ENCODE results near the gene CLBA1.

Gene CLBA1

DNA sequence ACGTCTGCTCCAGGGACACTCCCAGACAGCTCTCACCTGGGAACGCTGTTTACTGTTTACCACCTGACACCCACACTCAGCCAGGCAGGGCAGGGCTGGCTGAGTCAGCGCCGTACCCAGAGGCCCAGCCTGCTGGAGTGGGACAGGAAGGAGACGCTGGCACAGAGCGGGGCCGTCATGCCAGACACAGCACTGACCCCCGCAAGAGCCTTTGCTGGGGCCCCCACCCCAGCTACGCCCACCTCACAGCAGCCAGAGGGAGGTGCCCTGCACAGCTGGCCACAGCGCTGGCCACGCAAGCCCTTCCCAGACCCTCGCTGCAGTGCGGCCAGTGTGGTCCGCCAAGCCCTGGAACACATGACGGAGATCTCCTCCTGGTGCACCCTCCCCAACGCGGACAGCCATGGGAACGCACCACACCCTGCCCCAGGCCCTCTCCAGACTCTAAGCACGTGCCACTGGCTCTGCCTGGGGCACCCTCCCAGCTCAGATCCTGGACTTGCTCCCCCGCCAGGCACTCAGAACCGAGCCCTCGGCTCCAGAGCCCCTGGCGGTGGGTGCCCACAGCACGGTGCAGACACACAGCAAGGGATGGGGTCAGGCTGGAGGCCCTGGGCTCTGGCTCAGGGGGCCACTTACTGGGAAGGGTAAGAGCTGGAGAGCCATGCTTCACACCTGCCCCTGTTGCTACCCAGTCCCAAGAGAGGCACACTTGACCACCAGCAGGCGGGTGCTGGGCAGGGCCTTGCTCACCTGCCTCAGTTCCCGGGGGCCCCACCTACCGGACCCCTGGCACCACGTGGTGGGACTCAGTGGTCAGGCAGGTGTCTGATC lies 13.1 kb upstream of the CLBA1 start:
- H3K36me3 ChIP-seq (ENCODE audit: insufficient read depth, low read length), result no peaks in the 10 kb centered on the region
- H3K4me3 ChIP-seq (ENCODE audit: low read length), result peak overlapping the region; percentile 54
- H3K9me3 ChIP-seq (replicated peaks; ENCODE audit: low read length), result no peaks in the 10 kb centered on the region
- no peaks in the 10 kb centered on the region for H3K27me3 ChIP-seq (ENCODE audit: control insufficient read depth, insufficient read depth, low read length)
- H3K4me2 ChIP-seq (ENCODE audit: low read length), result peak overlapping the region; percentile 79
- H3K9ac ChIP-seq (ENCODE audit: low read depth, low read length), result peak overlapping the region; percentile 78
- H3K4me1 ChIP-seq (ENCODE audit: control insufficient read depth, insufficient read depth, low read length), result peaks cover 91% of the 10 kb centered on the region

DNA sequence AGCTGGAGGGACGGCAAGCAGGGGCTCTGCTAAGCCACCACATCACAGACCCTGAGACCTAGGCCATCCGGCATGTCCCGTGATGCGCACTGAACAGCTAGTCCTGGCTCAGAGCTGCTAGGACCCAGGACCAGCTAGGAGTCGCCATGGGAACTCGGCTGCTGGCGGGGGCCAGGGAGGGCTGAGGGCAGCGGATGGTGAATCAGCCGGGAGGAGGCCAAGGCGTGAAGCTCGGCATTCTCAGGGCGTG lies 12.5 kb upstream of the CLBA1 start:
- Histone ChIP-seq H3K4me3 (ENCODE audit: low read length) (peak overlapping the region; percentile 54), H3K4me2 (ENCODE audit: low read length) (peak overlapping the region; percentile 79), H3K9me3 (replicated peaks; ENCODE audit: low read length) (no peaks in the 10 kb centered on the region), H3K9ac (ENCODE audit: low read depth, low read length) (peak overlapping the region; percentile 78), H3K36me3 (ENCODE audit: insufficient read depth, low read length) (no peaks in the 10 kb centered on the region), H3K4me1 (ENCODE audit: control insufficient read depth, insufficient read depth, low read length) (peaks cover 91% of the 10 kb centered on the region), H3K27me3 (ENCODE audit: control insufficient read depth, insufficient read depth, low read length) (no peaks in the 10 kb centered on the region)

DNA sequence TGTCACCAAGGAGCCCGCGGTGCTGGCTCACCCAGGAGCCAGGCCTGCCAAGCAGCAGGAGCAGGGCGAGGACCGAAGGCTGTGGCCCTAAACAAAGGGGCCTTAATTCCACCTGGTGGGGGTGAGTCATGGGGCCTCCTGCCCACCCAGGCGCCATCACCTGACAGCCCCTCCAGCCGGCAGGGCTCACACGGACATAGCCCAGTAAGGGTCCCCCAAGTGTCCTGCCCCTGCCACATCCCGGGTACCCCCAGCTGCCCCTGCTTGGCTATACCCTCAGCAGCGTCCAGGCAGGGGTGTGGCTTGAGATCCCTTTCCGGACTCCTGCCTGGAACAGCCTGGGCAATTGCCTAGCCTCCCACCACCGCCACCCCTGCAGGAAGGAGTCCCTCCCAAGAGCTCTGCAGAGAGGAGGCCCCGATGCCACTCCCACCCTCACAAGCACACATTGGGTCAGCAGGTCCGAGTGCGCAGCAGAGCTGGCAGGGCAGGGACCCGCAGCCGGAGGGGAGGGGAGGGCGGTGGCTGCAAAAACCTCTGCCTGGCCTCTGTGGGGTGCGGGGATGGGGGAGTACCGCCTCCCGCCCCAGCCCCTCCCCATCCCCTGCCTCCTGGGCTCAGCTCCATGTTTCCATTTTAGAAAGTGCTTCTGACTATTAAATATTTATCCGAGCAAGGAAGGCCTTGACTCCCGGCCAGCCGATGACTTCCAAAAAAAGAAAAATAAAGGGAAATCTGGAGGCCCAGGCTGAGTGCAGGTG lies 12.0 kb upstream of the CLBA1 start:
- Histone ChIP-seq H3K9ac (ENCODE audit: low read depth, low read length) (peak overlapping the region; percentile 62), H3K4me2 (ENCODE audit: low read length) (peak overlapping the region; percentile 79), H3K27me3 (ENCODE audit: control insufficient read depth, insufficient read depth, low read length) (no peaks in the 10 kb centered on the region), H3K4me3 (ENCODE audit: low read length) (peak overlapping the region; percentile 56), H3K9me3 (replicated peaks; ENCODE audit: low read length) (no peaks in the 10 kb centered on the region), H3K36me3 (ENCODE audit: insufficient read depth, low read length) (no peaks in the 10 kb centered on the region), H3K4me1 (ENCODE audit: control insufficient read depth, insufficient read depth, low read length) (peaks cover 88% of the 10 kb centered on the region)

DNA sequence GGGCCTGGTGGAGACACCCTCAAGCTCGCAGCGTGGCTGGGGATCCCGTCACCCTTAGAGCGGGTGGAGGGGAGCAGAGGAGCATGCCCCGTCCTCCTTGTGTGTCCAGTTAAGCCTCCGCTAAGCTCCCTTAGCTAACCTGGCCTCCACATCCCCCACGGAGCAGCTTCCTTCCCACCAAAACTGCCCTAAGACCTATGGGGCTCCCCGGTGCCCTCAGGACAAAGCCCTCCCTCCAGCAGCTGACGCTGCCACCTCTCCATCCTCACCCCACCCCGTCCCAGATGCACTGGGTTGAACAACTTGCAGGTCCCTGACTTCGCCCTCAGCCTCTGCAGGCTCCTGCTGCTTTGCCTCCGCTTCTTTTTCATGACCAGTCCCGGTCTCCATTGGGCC lies 11.4 kb upstream of the CLBA1 start:
- H3K36me3 ChIP-seq (ENCODE audit: insufficient read depth, low read length), result no peaks in the 10 kb centered on the region
- no peaks in the 10 kb centered on the region for H3K27me3 ChIP-seq (ENCODE audit: control insufficient read depth, insufficient read depth, low read length)
- peak overlapping the region; percentile 79 for H3K4me2 ChIP-seq (ENCODE audit: low read length)
- peaks cover 83% of the 10 kb centered on the region for H3K4me1 ChIP-seq (ENCODE audit: control insufficient read depth, insufficient read depth, low read length)
- no peak overlapping the region for H3K4me3 ChIP-seq (ENCODE audit: low read length)
- no peak overlapping the region for H3K9ac ChIP-seq (ENCODE audit: low read depth, low read length)
- no peaks in the 10 kb centered on the region for H3K9me3 ChIP-seq (replicated peaks; ENCODE audit: low read length)

DNA sequence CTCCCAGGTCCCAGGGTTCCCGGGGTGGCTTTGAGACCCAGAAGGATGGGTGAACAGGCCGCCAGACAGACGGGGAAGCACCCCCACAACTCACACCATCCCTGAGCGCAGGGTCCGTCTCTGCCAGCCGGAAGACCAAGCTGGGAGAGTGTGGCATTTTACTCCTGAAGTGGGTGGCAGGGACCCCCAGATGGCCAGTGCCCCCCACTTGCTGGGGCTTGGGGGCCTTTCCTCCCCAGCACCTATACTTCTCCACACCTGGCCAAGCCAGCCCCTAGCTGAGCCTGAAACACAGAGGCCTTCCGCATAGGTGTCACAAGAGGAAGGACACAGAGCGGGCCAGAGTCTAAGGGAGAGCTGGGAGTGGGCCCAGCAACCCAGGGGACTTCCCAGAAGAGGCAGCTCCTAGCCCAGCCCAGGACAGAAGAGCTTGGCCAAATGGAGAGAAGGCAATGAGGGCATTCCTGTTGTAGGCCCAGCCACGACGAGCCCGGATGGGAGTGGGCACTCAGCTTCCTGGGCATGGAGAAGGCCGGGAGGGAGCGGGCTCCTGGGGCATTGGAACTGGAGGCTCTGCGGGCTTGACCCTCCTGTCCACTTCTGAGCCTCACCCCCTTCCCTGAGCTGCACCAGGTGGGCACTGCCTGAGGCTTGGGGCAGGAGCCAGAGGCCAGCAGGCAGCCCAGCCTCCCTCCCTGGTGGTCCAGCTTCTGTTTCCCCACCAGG lies 10.8 kb upstream of the CLBA1 start:
- Histone ChIP-seq H3K4me1 (ENCODE audit: control insufficient read depth, insufficient read depth, low read length) (peaks cover 77% of the 10 kb centered on the region), H3K4me2 (ENCODE audit: low read length) (no peak overlapping the region), H3K4me3 (ENCODE audit: low read length) (no peak overlapping the region), H3K9me3 (replicated peaks; ENCODE audit: low read length) (no peaks in the 10 kb centered on the region), H3K9ac (ENCODE audit: low read depth, low read length) (no peak overlapping the region), H3K27me3 (ENCODE audit: control insufficient read depth, insufficient read depth, low read length) (no peaks in the 10 kb centered on the region), H3K36me3 (ENCODE audit: insufficient read depth, low read length) (no peaks in the 10 kb centered on the region)

DNA sequence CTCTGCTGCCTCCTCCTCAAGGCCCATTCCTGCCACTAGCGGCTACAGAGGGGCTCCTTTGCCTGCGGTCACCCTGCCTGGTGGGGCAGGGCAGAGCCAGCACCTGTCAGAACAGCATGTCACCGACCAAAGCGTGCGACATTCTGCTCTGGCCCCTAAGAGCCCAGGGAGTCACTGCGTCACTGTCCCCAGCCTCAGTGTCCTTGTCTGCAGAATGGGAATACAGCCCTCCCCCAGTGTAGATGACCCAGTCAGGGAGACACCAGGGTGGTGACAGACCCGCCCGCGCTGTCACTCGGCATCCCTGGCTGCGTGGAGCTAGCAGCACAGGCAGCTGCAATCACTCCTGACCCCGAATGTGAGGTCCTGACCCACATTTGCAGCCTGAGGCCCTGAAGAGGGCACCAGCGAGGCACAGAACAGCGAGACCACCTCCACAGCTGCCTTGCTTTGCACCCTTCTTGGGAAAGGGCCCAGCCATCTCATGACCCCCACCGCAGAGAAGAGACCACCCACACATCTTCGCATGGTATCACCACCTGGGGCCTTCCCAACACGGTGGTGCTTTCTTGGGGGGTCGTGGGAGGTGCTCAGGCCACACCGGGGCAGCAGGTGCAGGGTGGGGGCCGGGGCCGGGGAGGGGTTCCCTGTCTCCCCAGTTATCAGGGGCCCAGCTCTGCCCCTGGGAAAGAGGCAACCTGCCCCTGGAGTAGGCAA lies 9.9 kb upstream of the CLBA1 start:
- H3K27me3 ChIP-seq (ENCODE audit: control insufficient read depth, insufficient read depth, low read length), result no peaks in the 10 kb centered on the region
- H3K36me3 ChIP-seq (ENCODE audit: insufficient read depth, low read length), result no peaks in the 10 kb centered on the region
- no peak overlapping the region for H3K4me3 ChIP-seq (ENCODE audit: low read length)
- peaks cover 72% of the 10 kb centered on the region for H3K4me1 ChIP-seq (ENCODE audit: control insufficient read depth, insufficient read depth, low read length)
- no peak overlapping the region for H3K4me2 ChIP-seq (ENCODE audit: low read length)
- H3K9me3 ChIP-seq (replicated peaks; ENCODE audit: low read length), result no peaks in the 10 kb centered on the region
- no peak overlapping the region for H3K9ac ChIP-seq (ENCODE audit: low read depth, low read length)

DNA sequence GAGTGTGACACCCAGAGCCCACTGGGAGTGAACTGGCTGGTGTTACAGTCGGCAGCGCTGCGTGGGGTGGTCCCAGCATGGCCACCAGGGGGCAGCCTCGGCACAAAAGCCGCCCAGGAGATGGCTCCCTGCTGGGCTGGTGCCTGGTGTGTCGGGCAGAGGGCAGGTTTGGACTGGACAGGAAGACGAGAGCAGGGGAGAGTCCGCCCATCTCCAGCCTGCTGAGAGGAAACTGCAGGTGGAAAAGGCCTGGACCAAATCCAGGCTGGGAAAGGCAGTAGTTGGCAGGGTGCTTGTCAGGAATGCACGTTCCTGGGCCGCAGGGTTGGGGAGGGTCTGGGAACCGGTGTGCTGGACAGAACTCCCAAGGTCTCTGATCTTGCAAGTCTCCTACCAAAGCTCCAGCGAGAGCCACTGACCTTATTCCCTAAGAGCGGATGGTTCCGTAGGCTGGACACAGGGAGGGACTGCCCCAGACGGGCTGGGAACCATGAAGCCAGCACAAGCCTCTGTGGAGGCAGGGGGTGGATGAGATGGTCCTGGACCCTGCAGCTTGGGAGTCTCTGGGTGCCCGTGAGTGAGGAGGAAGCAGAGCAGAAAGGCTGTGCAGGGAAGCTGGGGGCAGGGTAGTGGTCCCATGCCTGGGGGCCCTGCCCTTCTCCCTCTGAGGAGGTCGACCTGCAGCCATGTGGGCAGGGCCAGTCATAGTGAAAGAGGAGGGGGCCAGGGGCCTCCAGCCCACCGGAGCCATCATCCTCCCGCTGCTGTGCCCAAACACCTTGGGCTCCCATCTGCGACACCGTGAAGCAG lies 9.2 kb upstream of the CLBA1 start:
- Histone ChIP-seq H3K4me2 (ENCODE audit: low read length) (peak overlapping the region; percentile 88), H3K4me1 (ENCODE audit: control insufficient read depth, insufficient read depth, low read length) (peaks cover 66% of the 10 kb centered on the region), H3K4me3 (ENCODE audit: low read length) (no peak overlapping the region), H3K9me3 (replicated peaks; ENCODE audit: low read length) (no peaks in the 10 kb centered on the region), H3K36me3 (ENCODE audit: insufficient read depth, low read length) (no peaks in the 10 kb centered on the region), H3K27me3 (ENCODE audit: control insufficient read depth, insufficient read depth, low read length) (no peaks in the 10 kb centered on the region), H3K9ac (ENCODE audit: low read depth, low read length) (no peak overlapping the region)

DNA sequence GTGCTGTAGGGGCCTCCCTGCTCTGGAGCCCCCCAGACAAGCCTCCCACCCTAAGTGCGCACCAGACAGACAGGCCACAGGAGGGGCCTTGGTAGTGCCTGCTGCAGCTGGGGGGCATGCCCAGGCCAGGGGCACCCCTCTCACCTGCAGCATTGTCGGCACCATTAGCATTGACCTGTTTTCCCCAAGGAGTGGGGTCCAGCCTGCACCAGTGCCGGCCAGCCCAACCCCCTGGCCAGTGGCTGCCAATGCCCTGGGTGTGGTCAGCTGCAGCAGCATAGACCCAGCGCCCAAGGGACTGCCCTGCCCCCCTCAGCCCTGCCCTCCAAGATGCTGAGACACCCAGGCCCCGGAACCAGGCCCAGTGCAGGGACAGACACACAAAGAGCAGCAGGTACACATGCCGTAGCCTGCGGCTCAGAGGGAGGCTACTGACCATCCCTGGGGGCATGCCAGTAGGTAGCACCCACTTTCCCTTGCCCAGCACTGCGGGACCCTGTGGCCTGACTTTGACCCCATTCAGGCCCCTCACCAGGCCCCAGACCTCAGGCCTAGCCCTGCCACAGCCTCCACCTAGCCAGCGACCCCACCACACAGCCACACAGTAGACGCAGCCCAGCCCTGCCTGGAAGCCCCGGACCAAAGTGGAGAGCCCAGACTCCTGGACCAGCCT lies 8.4 kb upstream of the CLBA1 start:
- H3K4me2 ChIP-seq (ENCODE audit: low read length), result peak overlapping the region; percentile 88
- peak overlapping the region; percentile 55 for H3K9ac ChIP-seq (ENCODE audit: low read depth, low read length)
- peaks cover 65% of the 10 kb centered on the region for H3K4me1 ChIP-seq (ENCODE audit: control insufficient read depth, insufficient read depth, low read length)
- H3K9me3 ChIP-seq (replicated peaks; ENCODE audit: low read length), result no peaks in the 10 kb centered on the region
- H3K36me3 ChIP-seq (ENCODE audit: insufficient read depth, low read length), result no peaks in the 10 kb centered on the region
- no peaks in the 10 kb centered on the region for H3K27me3 ChIP-seq (ENCODE audit: control insufficient read depth, insufficient read depth, low read length)
- peak overlapping the region; percentile 74 for H3K4me3 ChIP-seq (ENCODE audit: low read length)

DNA sequence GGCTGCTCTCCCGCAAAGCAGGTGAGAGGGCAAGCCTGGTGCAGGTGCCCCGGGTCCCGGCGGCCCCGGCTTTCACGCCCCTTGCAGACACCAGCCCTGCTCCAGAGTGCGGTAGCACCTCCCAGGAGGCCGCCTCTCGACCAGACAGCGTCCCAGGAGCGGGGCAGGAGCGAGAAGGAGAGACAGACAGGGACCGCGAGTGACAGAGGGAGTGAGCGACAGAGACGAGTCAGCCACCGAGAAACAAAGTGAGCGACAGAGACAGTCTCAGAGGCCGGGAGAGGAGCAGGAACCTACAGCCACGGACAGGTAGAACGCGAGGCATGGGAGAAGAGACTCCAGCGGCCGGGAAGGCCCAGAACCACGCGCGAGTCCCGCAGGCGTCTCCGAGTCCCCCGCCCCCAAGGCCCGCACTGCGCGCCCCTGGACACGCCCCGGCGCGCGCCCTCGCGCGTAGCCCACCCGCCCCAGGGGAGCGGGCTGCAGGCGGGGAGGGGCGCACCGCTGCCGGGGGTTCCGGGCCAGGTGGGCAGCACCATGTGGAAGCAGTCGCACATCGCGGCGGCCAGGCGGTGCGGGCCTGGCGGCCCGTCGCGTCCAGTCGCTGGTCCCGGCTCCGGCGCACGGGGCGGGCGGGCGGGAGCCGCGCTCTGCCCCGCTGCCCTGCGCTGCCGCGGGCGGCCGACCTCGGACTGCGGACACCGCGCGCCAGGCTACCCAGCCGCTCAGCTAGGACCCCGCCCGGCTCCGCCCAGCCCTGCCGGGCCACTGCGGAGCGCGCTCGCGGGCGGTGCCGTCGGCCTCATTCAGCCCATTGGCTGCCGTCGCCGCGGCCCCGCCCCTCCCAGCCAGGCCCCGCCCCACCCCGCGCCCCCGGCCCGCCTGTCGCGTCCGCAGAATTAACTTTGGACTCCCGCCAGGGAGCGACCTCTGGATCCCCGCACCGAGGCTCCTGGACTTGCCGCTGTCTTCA lies 7.6 kb upstream of the CLBA1 start, which contains the start of gene AHNAK2:
AHNAK2 (minus strand) TSS at position 694 of the 973 bp plus-strand sequence; CDS start at position 557, 137 bp downstream.
- Histone ChIP-seq H3K4me1 (ENCODE audit: control insufficient read depth, insufficient read depth, low read length) (peaks cover 57% of the 10 kb centered on the region), H3K9ac (ENCODE audit: low read depth, low read length) (peak within 1 kb of the TSS; percentile 55)

More for the DNA sequence above, 7.6 kb upstream of the CLBA1 start, which contains the start of gene AHNAK2:
- H3K4me3 ChIP-seq (ENCODE audit: low read length), result peak within 1 kb of the TSS; percentile 74
- H3K9me3 ChIP-seq (replicated peaks; ENCODE audit: low read length), result no peaks in the 10 kb centered on the region
- H3K4me2 ChIP-seq (ENCODE audit: low read length), result peak within 1 kb of the TSS; percentile 88
- no peaks in the 10 kb centered on the region for H3K27me3 ChIP-seq (ENCODE audit: control insufficient read depth, insufficient read depth, low read length)
- H3K36me3 ChIP-seq (ENCODE audit: insufficient read depth, low read length), result no peaks in the 10 kb centered on the region

Measured in skeletal muscle satellite cell (primary cell).